ENCODE measurements around the gene LINC00237.
A peak's percentile ranks its signal among the peaks of the same experiment; 100 is the strongest.

The LINC00237 gene

DNA sequence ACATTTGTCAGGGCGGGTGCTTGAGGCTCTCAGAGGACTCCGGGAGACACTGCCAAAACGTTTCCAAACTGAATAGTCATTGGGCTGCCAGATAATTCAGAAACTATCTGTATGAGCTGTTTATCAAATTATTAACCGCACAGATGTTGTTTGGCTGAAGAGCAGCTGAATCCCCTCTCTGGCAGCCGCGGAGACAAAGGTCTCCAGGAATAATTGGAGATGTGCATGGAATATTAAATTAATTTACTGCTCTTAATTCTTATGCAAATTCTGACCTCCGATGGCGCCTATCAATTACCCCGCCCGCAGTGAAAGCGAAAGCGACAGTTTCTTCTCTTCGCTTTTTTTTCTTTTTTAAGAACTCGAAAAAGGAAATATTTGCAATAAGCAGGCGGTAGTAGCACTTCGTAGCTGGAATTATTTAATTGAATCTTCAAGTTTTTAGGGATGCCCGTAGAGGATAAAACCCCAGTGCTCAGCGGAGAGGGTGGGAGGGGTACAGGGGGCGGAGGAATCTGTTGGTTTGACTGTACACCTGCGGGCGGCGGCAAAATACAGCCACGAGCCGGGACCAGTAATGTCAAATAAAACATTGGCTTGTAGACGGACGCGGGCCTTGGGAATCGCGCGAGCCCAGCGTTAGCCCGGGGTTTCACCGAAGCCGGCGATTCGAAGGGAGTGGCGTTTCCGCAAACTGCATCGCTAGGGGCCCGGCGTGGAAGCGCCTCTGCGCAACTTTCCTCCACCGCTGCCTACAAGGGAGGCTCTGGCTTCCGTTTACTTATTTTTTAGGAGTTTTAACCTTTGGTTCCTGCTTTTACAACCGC lies 6.2 kb downstream of the LINC00237 start:
- DNase-seq (ENCODE audit: low spot score): no peak
- peak overlapping the region; percentile 84 for H3K27ac Mint-ChIP-seq
- peaks cover 39% of the 10 kb centered on the region for H3K4me1 Mint-ChIP-seq (ENCODE audit: low read depth)
- peak overlapping the region; percentile 87 for H3K4me3 Mint-ChIP-seq
- H3K27me3 Mint-ChIP-seq (ENCODE audit: low read depth): peaks cover 81% of the 10 kb centered on the region
- H3K36me3 Mint-ChIP-seq (ENCODE audit: low read depth): peaks cover 2% of the 10 kb centered on the region
- H3K9me3 Mint-ChIP-seq: no peaks in the 10 kb centered on the region

DNA sequence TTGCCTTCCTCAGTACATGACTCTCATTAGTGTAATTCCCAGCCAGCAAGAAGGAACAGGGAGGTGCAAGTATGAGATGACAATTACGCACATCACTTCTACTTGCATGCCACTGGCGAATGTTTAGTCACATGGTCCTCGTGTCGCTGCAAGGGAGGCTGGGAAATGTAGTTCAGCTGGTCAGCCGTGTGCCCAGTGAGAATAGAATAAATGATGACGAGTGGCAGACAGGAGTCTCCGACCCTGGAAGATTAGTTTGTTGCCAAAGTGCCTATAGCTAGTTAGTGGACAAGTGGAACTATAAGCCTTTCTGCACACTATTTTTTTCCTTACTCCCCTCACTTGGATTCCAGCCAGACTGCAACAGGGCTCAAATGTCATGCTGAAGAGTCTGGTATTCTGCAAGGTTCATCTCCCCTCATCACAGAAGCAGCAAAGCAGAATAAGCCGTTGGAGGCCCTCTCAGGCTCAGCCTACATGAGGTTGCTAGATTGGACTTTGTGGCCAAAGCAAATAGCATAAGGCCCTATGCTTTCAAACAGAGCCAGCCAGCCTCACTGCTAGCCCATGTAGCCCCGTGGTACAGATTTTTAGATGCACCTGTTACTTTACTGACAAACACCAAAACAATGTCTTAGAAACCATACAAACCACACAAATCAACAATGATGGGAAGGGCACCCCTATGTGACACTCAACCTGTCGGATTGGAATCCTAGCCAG lies 9.7 kb downstream of the LINC00237 start:
- Mint-ChIP-seq H3K27ac (no peak overlapping the region), H3K4me3 (no peak overlapping the region), H3K9me3 (no peaks in the 10 kb centered on the region), H3K36me3 (ENCODE audit: low read depth) (no peaks in the 10 kb centered on the region), H3K27me3 (ENCODE audit: low read depth) (peaks cover 71% of the 10 kb centered on the region), H3K4me1 (ENCODE audit: low read depth) (peaks cover 21% of the 10 kb centered on the region)
- no peak for DNase-seq (ENCODE audit: low spot score)

DNA sequence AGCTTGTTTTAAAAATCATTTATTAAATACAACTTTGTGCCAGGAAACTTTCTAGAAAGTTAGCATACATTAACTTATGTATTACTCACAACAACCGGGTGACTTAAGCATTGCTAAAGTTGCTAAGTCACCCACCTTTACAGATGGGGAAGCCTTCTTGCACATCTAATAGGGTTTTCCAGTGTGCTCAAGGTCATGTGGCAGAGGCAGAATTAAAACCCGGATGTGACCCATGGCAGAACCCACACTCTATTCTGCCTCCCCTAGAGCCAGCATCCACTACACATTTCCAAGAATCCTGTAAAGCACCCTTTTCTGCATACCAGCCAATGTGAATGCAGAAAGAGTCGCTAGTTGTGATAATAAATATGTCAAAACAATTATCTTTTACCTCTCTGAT lies 13.4 kb downstream of the LINC00237 start:
- Mint-ChIP-seq H3K27ac (no peak overlapping the region), H3K27me3 (ENCODE audit: low read depth) (peaks cover 71% of the 10 kb centered on the region), H3K36me3 (ENCODE audit: low read depth) (no peaks in the 10 kb centered on the region), H3K9me3 (no peaks in the 10 kb centered on the region), H3K4me1 (ENCODE audit: low read depth) (no peaks in the 10 kb centered on the region), H3K4me3 (no peak overlapping the region)
- no peak for DNase-seq (ENCODE audit: low spot score)

DNA sequence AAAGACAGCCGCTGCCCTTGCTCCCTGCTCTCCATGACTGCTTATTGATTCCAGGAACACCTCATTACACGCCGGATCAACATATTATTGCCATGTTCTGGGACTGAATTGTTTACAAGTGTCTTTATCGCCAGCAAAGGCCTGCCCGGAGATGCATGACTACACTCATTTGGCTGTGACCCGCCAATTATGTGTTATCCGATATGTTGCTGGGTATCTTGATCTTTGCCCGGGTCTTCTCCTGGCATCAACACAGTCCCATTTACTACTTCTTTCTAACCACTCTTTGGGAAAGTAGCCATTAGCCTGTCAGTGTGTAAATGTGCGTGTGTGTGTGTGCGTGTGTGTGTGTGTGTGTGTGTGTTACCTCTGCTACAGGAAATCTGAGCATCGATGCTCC lies 15.4 kb downstream of the LINC00237 start:
- H3K36me3 Mint-ChIP-seq (ENCODE audit: low read depth): no peaks in the 10 kb centered on the region

DNA sequence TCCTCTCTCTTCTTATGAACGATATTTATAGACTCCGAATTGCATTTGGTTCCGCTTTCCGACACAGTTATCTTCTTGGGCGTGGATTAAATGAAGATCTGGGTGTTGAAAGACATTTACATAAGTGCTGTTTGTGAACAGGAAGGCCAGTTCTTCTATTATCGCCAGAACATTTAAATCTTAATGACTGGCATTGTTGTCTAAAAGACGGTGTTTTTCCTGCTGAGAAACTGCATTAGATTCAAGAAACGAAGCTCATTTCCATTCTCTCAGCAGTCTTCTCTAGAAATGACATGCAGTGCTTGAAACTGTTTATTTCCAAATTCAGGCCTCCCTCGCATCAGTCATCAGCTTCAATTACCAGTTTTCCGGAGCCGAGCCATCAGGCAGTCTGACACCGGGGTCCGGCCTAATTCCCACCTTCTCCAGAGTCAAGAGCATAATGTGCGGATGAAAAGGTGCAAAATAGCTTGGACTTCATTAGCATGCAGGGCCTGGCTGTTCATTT lies 16.0 kb downstream of the LINC00237 start:
- no peak for DNase-seq (ENCODE audit: low spot score)
- H3K27ac Mint-ChIP-seq: no peak overlapping the region
- H3K27me3 Mint-ChIP-seq (ENCODE audit: low read depth): peaks cover 59% of the 10 kb centered on the region
- H3K9me3 Mint-ChIP-seq: no peaks in the 10 kb centered on the region
- no peaks in the 10 kb centered on the region for H3K36me3 Mint-ChIP-seq (ENCODE audit: low read depth)
- H3K4me1 Mint-ChIP-seq (ENCODE audit: low read depth): no peaks in the 10 kb centered on the region
- no peak overlapping the region for H3K4me3 Mint-ChIP-seq

More for the DNA sequence above, 15.4 kb downstream of the LINC00237 start:
- no peaks in the 10 kb centered on the region for H3K9me3 Mint-ChIP-seq
- no peak overlapping the region for H3K4me3 Mint-ChIP-seq
- DNase-seq (ENCODE audit: low spot score): no peak
- peaks cover 59% of the 10 kb centered on the region for H3K27me3 Mint-ChIP-seq (ENCODE audit: low read depth)
- H3K4me1 Mint-ChIP-seq (ENCODE audit: low read depth): no peaks in the 10 kb centered on the region
- no peak overlapping the region for H3K27ac Mint-ChIP-seq

DNA sequence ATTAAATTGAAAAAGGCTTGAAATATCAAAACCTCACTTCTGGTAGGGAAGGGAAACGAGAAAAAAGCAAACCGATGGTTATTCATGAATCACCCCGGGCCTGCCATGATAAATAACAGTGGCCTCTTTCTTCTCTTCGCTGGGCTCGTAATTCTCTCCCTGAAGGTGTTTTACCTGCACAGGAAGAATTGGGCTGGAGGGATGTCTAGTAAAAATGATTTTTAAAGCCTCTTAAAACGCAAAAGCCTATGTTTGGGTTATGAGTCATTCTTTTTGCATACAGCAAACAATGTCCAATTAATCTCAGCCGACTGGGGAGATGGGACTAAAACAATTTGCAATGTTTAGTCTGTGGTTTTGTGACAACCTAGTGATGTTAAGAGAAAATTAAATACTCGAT lies 16.8 kb downstream of the LINC00237 start:
- Mint-ChIP-seq H3K27me3 (ENCODE audit: low read depth) (peaks cover 59% of the 10 kb centered on the region), H3K36me3 (ENCODE audit: low read depth) (no peaks in the 10 kb centered on the region), H3K4me3 (no peak overlapping the region), H3K9me3 (no peaks in the 10 kb centered on the region), H3K27ac (no peak overlapping the region), H3K4me1 (ENCODE audit: low read depth) (no peaks in the 10 kb centered on the region)
- DNase-seq (ENCODE audit: low spot score): no peak

DNA sequence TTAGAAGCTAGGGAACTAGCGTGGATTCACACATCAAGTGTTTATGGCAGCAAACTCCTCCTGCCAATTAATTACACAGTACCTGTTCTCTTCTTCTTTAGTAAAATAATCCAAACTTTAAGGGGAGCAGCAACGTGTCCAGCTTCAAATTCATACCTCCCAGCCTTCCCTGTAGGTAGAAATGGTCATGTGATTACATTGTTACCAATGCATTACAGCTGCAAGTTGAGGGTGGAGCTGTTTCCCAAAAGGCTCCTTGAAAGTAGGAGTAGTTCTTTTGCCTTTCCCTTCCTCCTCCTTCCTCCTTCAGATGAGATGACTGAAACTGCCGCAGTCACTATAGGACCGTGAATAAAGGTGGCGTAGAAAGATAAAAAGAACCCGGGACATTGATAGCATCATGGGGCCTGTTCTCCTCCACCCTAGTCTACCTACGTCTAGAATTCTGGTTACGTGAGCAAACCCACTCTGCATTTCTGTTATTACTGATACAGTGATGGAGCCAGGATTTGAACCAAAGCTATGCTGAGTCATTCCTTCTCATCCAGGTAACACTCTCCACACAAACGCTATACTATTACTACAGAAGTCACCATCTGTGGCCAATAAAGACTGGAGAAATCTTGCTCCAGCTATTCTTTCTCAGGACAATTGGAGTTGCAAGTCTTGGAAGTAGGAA lies 18.2 kb downstream of the LINC00237 start:
- no peaks in the 10 kb centered on the region for H3K4me1 Mint-ChIP-seq (ENCODE audit: low read depth)
- H3K27ac Mint-ChIP-seq: no peak overlapping the region
- H3K36me3 Mint-ChIP-seq (ENCODE audit: low read depth): no peaks in the 10 kb centered on the region
- no peak for DNase-seq (ENCODE audit: low spot score)
- no peak overlapping the region for H3K4me3 Mint-ChIP-seq
- H3K27me3 Mint-ChIP-seq (ENCODE audit: low read depth): peaks cover 51% of the 10 kb centered on the region
- no peaks in the 10 kb centered on the region for H3K9me3 Mint-ChIP-seq

DNA sequence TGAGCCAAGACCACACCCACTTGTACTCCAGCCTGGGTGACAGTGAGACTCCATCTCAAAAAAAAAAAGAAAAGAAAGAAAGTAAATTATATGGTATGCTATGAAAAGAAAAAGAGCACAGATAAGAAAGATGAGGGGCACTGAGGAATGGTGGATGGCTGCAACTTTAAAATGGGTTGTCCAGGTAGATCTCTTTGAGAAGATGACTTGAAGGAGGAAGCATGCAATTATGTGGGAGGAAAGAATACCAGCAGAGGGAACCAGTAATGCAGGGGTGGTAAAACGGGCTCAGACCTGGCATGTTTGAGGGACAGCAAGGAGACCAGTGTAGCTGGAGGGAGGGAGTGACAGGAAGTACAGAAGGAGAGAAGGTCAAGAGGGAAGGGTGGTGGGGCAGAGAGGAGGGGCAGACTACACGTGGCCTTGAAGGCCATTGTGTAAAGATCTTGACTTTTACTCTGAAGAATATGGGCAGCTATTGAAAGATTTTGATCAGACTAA lies 22.3 kb downstream of the LINC00237 start:
- no peak for DNase-seq (ENCODE audit: low spot score)
- Mint-ChIP-seq H3K4me1 (ENCODE audit: low read depth) (no peaks in the 10 kb centered on the region), H3K27me3 (ENCODE audit: low read depth) (peaks cover 31% of the 10 kb centered on the region), H3K4me3 (no peak overlapping the region), H3K9me3 (no peaks in the 10 kb centered on the region), H3K36me3 (ENCODE audit: low read depth) (no peaks in the 10 kb centered on the region), H3K27ac (no peak overlapping the region)

DNA sequence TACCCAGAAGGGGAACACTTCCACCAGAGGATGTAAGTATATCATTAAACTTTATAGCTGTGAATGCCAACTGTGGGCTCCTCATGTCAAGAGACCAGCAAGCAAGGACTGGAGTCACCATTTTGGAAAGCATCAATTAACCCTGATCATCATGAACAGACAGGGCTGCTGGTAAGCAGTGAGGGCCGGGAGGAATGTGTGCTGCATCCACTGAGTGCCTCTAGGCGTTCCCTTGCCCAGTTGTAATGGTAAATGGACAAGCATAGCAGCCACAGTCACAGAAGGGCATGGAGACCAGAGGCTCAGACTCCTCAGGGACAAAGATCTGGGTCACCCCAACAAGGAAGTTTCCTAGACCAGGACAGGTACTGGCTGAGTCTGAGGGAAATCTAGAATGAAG lies 23.6 kb downstream of the LINC00237 start:
- no peak for DNase-seq (ENCODE audit: low spot score)
- peaks cover 30% of the 10 kb centered on the region for H3K27me3 Mint-ChIP-seq (ENCODE audit: low read depth)
- H3K4me1 Mint-ChIP-seq (ENCODE audit: low read depth): no peaks in the 10 kb centered on the region
- no peak overlapping the region for H3K4me3 Mint-ChIP-seq
- no peak overlapping the region for H3K27ac Mint-ChIP-seq
- H3K36me3 Mint-ChIP-seq (ENCODE audit: low read depth): no peaks in the 10 kb centered on the region
- no peaks in the 10 kb centered on the region for H3K9me3 Mint-ChIP-seq

DNA sequence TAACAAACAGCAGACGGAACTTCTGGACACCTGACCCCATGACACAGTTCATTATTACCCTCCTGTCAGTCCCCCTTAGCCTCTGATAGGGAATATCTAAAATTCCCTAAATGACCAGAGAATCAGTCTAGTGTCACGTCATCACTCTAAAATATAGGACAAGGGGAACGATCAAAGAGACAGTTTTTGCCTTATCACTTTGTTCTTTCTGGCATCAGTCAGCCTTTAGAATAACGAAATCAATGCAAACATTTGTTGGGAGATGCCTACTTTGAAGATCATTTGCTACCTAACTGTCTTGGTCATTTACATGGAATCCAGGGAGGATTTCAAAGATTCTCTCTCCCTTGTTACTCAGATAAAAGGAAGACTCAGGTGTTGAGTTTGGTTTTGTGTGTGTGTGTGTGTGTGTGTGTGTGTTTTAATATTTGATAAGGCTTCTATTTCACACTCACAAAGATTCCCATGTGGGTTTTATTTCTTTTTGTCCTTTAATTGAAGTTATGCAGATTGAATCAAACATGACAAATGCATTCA lies 28.3 kb downstream of the LINC00237 start:
- no peak overlapping the region for H3K27ac Mint-ChIP-seq
- H3K27me3 Mint-ChIP-seq (ENCODE audit: low read depth): peaks cover 26% of the 10 kb centered on the region
- H3K9me3 Mint-ChIP-seq: no peaks in the 10 kb centered on the region
- no peaks in the 10 kb centered on the region for H3K36me3 Mint-ChIP-seq (ENCODE audit: low read depth)
- no peaks in the 10 kb centered on the region for H3K4me1 Mint-ChIP-seq (ENCODE audit: low read depth)
- no peak for DNase-seq (ENCODE audit: low spot score)
- no peak overlapping the region for H3K4me3 Mint-ChIP-seq

DNA sequence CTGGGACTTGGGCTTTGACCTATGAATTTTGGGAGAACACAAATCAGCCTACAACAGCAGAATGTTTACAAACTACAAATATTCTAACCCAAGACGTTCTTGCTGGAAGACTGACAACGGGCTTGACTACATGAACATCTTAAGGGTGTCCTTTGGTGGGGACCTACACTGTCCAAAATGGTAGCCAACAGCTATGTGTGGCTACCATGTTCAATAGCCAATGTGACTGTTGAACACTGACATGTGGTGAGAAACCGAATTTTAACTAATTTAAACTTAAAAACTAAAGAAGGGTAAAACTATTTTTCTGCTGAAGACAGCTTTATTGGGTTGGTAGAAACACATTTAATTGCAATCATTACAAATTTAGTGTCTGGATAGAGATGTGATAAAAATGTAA lies 30.1 kb downstream of the LINC00237 start:
- Mint-ChIP-seq H3K4me3 (no peak overlapping the region), H3K36me3 (ENCODE audit: low read depth) (no peaks in the 10 kb centered on the region), H3K27me3 (ENCODE audit: low read depth) (peaks cover 22% of the 10 kb centered on the region), H3K4me1 (ENCODE audit: low read depth) (no peaks in the 10 kb centered on the region), H3K27ac (no peak overlapping the region), H3K9me3 (no peaks in the 10 kb centered on the region)
- no peak for DNase-seq (ENCODE audit: low spot score)

DNA sequence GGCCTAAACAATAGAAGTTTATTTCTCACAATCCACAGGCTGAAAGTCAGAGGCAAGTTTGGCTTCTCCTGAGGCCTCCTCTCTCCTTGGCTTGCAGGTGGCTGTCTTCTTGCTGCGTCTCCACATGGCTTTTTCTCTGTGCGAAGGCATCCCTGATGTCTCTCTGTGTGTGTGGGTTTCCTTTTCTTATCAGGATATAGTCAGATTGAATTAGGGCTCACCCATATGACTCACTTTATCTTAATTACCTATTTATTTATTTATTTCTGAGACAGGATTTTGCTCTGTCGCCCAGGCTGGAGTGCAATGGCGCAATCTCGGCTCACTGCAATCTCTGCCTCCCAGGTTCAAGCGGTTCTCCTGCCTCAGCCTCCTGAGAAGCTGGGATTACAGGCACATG lies 30.7 kb downstream of the LINC00237 start:
- peaks cover 25% of the 10 kb centered on the region for H3K27me3 Mint-ChIP-seq (ENCODE audit: low read depth)
- H3K36me3 Mint-ChIP-seq (ENCODE audit: low read depth): no peaks in the 10 kb centered on the region
- DNase-seq (ENCODE audit: low spot score): no peak
- H3K4me1 Mint-ChIP-seq (ENCODE audit: low read depth): no peaks in the 10 kb centered on the region
- H3K9me3 Mint-ChIP-seq: no peaks in the 10 kb centered on the region
- H3K27ac Mint-ChIP-seq: no peak overlapping the region
- H3K4me3 Mint-ChIP-seq: no peak overlapping the region

DNA sequence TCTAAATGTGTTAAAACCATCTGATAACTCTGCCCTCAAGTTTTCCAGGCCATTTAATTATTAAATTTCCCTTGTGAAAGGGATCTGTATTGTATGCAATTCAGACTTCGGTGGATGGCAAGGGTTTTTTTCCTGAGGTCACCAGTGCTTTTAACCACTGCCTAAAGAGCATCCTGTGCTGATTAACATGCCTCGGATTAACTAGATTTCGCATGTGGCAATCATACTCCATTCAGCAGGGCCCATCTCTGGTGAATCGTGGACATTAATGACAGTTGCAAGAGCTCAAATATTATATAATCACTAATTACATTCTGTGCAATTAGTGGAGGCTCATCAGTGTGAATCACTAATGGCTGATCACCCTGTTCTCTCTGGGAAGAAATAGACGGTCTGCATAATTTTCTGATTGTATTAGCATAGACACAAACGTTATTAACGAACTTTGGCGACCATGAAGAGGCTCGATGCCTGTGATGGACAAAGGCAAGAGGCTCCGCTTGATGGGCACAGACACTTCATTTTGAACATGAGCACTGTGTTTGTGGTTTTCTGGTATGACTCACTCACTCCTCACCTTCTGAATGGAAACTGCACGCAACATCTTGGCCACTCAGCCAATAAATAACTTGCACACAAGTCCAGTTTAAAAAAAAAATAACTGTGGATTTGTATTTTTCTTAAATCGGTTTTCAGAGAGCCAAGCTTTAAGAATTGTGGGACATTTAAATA lies 31.4 kb downstream of the LINC00237 start:
- Mint-ChIP-seq H3K36me3 (ENCODE audit: low read depth) (no peaks in the 10 kb centered on the region), H3K4me1 (ENCODE audit: low read depth) (no peaks in the 10 kb centered on the region), H3K27me3 (ENCODE audit: low read depth) (peaks cover 23% of the 10 kb centered on the region), H3K9me3 (no peaks in the 10 kb centered on the region), H3K27ac (no peak overlapping the region), H3K4me3 (no peak overlapping the region)
- DNase-seq (ENCODE audit: low spot score): no peak

All from T-helper 2 cell treated with Interferon-gamma antibody and Interleukin-4, amounts not matched to agents 5 μg/mL and 100 μg/mL, for 36 hours (primary cell).